Measurements from ENCODE around the gene CREB3L2. TPM values are rescaled to one million over a fixed set of nuclear protein-coding genes. Genes with fewer than 3 reads are reported as not detected.

The CREB3L2 gene
- total and polyA plus RNA-seq, 10 of the 15 experiments (the other 5 are each of a cell fraction or from before 2014, with no cell fraction given) = 6.4 to 67.1 (median 26.2) TPM

DNA sequence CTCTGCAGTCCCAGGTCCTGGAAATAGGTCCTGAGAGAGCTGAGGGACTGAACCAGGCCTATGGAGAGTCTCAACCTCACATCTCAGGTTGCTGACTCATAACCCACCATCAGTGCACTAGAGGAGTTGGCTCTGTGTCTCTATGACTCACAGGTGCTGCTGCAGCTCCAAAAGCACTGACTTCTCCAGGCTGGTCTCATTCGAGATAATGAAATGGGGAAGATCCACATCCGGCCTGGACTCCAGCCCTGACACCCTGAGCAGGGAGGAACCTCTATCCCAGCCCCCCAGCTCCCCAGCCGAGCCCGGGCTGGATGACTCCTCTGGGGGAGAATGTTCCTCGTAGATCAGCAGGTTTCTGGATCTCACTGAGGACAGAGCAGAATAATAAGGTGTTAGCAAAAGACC lies 119.6 kb downstream of the CREB3L2 start:
- DNase-seq (ENCODE audit: low read depth, low spot score) (peak; percentile 43), ATAC-seq (peak; percentile 94), FAIRE-seq (no peak)
- BruUV-seq (replicated peaks) = no TSS peak
- Histone ChIP-seq H2AFZ (ENCODE audit: control insufficient read depth, low read depth, low read length) (no peak overlapping the region), H3K36me3 (ENCODE audit: control insufficient read depth in 2 of 2, insufficient read depth in 2 of 2, low read length in 1 of 2) (peaks cover 28 to 47% of the 10 kb centered on the region in 2 experiments), H3K9me3 (replicated peaks; ENCODE audit: control insufficient read depth, insufficient read depth, low read length) (no peaks in the 10 kb centered on the region), H3K4me1 (ENCODE audit: control insufficient read depth, insufficient read depth, low read length) (peaks cover 5% of the 10 kb centered on the region), H3K4me2 (ENCODE audit: control insufficient read depth, insufficient read depth) (no peak overlapping the region), H3K4me3 (no peak overlapping the region), H4K20me1 (ENCODE audit: control insufficient read depth, insufficient read depth) (no peaks in the 10 kb centered on the region), H3K27me3 (replicated peaks in 1 of 2; ENCODE audit: control insufficient read depth in 2 of 2, insufficient read depth in 2 of 2, low read length in 1 of 2) (no peaks in the 10 kb centered on the region), H3K79me2 (ENCODE audit: control insufficient read depth, insufficient read depth, low read length) (no peaks in the 10 kb centered on the region), H3K27ac (ENCODE audit: control insufficient read depth, insufficient read depth) (peak overlapping the region; percentile 17; the same call in 1 of the 2 replicates), H3K9ac (ENCODE audit: control insufficient read depth, insufficient read depth, low read length) (no peak overlapping the region)
- intact Hi-C loops (cut with micrococcal nuclease; ENCODE audit: unreplicated experiment) = no loop called here
- ChIA-PET SMC1A (ENCODE audit: uncharacterized antibody, unreplicated experiment) (interaction anchor here (1.0 to 2.7 kb wide), 6 partner anchors 13 to 226 kb away, joined by 3 to 13 read pairs (median 4); no protein-coding TSS in a partner anchor), POLR2A (no interaction called here), RAD21 (ENCODE audit: unreplicated experiment) (interaction anchor here (0.8 to 0.9 kb wide), 3 partner anchors 13 to 109 kb away, joined by 3 read pairs; no protein-coding TSS in a partner anchor), CTCF (interaction anchor here (1.0 kb wide), 1 partner anchor 31 kb away, joined by 3 read pairs; no protein-coding TSS in a partner anchor)
- TF ChIP-seq RUNX3 (IDR thresholded peaks at IDR 0.05; ENCODE audit: low read length) = peak; percentile 51; the same call in 1 of the 2 replicates
- TF ChIP-seq CREM (IDR thresholded peaks at IDR 0.05; ENCODE audit: low read depth) = peak; percentile 49; the same call in 1 of the 2 replicates
- peak; percentile 72 for TF ChIP-seq EED (IDR thresholded peaks at IDR 0.05; ENCODE audit: low read depth)
- 0 out of 2 replicates have a peak, but pooled peaks have one; percentile 34 for TF ChIP-seq YY1 (IDR thresholded peaks at IDR 0.05; ENCODE audit: low read depth, low read length)
- TF ChIP-seq NFIC (IDR thresholded peaks at IDR 0.05; ENCODE audit: low read depth, low read length) = peak; percentile 61; the same call in 1 of the 2 replicates
- TF ChIP-seq JUNB (IDR thresholded peaks at IDR 0.05) = peak; percentile 82
- TF ChIP-seq ZBED1 (IDR thresholded peaks at IDR 0.05; ENCODE audit: borderline replicate concordance) = no peak
- TF ChIP-seq, protein P1, sequence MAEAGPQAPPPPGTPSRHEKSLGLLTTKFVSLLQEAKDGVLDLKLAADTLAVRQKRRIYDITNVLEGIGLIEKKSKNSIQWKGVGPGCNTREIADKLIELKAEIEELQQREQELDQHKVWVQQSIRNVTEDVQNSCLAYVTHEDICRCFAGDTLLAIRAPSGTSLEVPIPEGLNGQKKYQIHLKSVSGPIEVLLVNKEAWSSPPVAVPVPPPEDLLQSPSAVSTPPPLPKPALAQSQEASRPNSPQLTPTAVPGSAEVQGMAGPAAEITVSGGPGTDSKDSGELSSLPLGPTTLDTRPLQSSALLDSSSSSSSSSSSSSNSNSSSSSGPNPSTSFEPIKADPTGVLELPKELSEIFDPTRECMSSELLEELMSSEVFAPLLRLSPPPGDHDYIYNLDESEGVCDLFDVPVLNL (IDR thresholded peaks at IDR 0.05; ENCODE audit: low read depth, low read length) = no peak
- TF ChIP-seq IRF4 (IDR thresholded peaks at IDR 0.05; ENCODE audit: low read depth, low read length) = peak; percentile 57; the same call in 1 of the 2 replicates
- no peak for TF ChIP-seq ZNF207 (IDR thresholded peaks at IDR 0.05; ENCODE audit: borderline replicate concordance)
- TF ChIP-seq IKZF2 (IDR thresholded peaks at IDR 0.05) = peak in 1 of 2 experiments; percentile 29; a peak in 1 of 4 replicates
- in situ Hi-C loops (cut with MboI) = no loop called here
- WGBS (ENCODE audit: insufficient coverage, insufficient replicate concordance, low lambda C conversion rate, missing lambda C conversion rate) = 48% methylated on average over 5 of the region's 5 CpGs

Data from GM12878 (cell line).